DND-41 (cell line): ENCODE measurements around the gene CREB3L4.

Experiments
- ATAC-seq: fragments of 200-7000 bp; cut with Tn5 transposase; 3 replicates; pipeline ENCODE4 v1.9.1; 2021; ENCODE audit warnings: low read depth; ENCODE audit not compliant: insufficient read depth
- DNase-seq: peaks from one replicate; pipeline ENCODE4 v3.0.0-alpha.2; 2020
- H2AFZ ChIP-seq: 2 replicates; pipeline ENCODE4 v1.6.0; 2012; ENCODE audit warnings: low read depth, low read length
- H3K27ac ChIP-seq: 2 replicates; pipeline ENCODE4 v1.5.1; 2012; ENCODE audit warnings: low read length, inconsistent platforms
- H3K27me3 ChIP-seq: fragments of 200-600 bp; sonication (generic); 2 replicates; pipeline ENCODE4 v1.6.0; 2012; ENCODE audit warnings: low read length, mild to moderate bottlenecking, inconsistent platforms; ENCODE audit not compliant: insufficient read depth, poor library complexity
- H3K36me3 ChIP-seq: 2 replicates; pipeline ENCODE4 v1.5.1; 2012; ENCODE audit warnings: low read length, inconsistent platforms; ENCODE audit not compliant: insufficient read depth
- H3K4me1 ChIP-seq: 2 replicates; pipeline ENCODE4 v1.5.1; 2012; ENCODE audit warnings: mild to moderate bottlenecking, low read length; ENCODE audit not compliant: insufficient read depth
- H3K4me2 ChIP-seq: 2 replicates; pipeline ENCODE4 v1.6.0; 2012; ENCODE audit warnings: mild to moderate bottlenecking, moderate library complexity, low read length, inconsistent platforms; ENCODE audit not compliant: insufficient read depth
- H3K4me3 ChIP-seq, 2 experiments: fragments of 200-600 bp in 1 of 2; shearing (Covaris generic) in 1 of 2; 2 replicates each; pipeline ENCODE4 v1.5.1; 2012 to 2016; ENCODE audit warnings: inconsistent platforms in 2 of 2, low read length in 2 of 2, mild to moderate bottlenecking in 2 of 2, low read depth in 1 of 2, moderate library complexity in 1 of 2
- H3K79me2 ChIP-seq: 2 replicates; pipeline ENCODE4 v1.6.0; 2012; ENCODE audit warnings: low read length, inconsistent platforms; ENCODE audit not compliant: insufficient read depth
- H3K9ac ChIP-seq: 2 replicates; pipeline ENCODE4 v1.6.0; 2012; ENCODE audit warnings: low read depth, mild to moderate bottlenecking, inconsistent platforms, low read length, moderate library complexity
- H3K9me3 ChIP-seq: 2 replicates; pipeline ENCODE4 v1.5.1; 2012; ENCODE audit warnings: low read length, moderate library complexity, mild to moderate bottlenecking, inconsistent platforms; ENCODE audit not compliant: insufficient read depth, severe bottlenecking
- H4K20me1 ChIP-seq: 2 replicates; pipeline ENCODE4 v1.6.0; 2012; ENCODE audit warnings: low read length; ENCODE audit not compliant: insufficient read depth
- CTCF ChIP-seq: IDR thresholded peaks from 2 replicates; pipeline ENCODE4 v1.5.1; 2012; ENCODE audit warnings: borderline replicate concordance, low read length, moderate library complexity, mild to moderate bottlenecking; ENCODE audit not compliant: poor library complexity, severe bottlenecking; ENCODE audit errors: extremely low read depth
- EZH2 ChIP-seq: IDR thresholded peaks from 3 replicates; pipeline ENCODE4 v1.6.1; 2012; ENCODE audit warnings: borderline replicate concordance, low read depth, mild to moderate bottlenecking, moderate library complexity, low read length, inconsistent platforms; ENCODE audit not compliant: severe bottlenecking

Gene CREB3L4

DNA sequence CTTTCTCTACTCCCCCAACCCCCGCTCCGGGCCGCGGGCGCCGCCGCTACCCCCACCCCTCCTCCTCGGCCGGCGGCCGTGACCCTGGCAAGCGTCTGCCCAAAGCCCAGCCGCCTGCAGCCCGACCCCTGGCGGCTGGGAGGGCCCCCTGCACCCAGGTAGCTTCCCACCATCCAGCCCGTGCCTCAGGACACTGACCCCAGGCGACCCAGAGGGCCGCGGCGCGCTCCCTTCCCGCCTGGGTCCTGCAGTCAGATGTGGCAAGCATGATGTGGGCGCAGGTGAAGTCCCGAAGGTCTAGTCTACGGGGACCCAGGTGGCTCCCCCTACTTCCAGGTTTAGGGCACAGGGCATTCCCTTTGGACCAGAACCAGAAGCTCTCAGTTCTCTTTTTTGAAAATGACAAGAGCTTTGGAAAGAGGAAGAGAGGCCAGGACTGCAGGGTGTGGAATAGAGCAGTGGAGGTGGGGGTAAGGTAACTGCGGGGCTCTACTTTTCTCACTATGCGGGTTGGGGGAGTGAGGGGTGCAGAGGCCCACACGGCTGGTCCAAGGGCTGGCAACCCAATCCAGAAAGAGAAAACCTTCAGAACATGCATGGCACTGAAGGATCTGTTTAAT is 21.0 kb upstream of the CREB3L4 start, which contains the start of gene DENND4B:
Gene DENND4B (minus strand): TSS at position 97 of the 620 bp plus-strand sequence. CDS start 2,344 bp downstream, outside the sequence.
- DNase-seq (peak; percentile 76), ATAC-seq (peak; percentile 76)
- Histone ChIP-seq H3K9me3 (no peaks in the 10 kb centered on the region), H3K4me1 (peaks cover 27% of the 10 kb centered on the region), H3K4me3 (peak within 1 kb of the TSS; percentile 75 to 90), H3K9ac (peak within 1 kb of the TSS; percentile 88), H2AFZ (peak within 1 kb of the TSS; percentile 73), H3K4me2 (peak within 1 kb of the TSS; percentile 80), H3K27me3 (no peaks in the 10 kb centered on the region), H3K36me3 (peaks cover 68% of the 10 kb centered on the region), H3K27ac (peak within 1 kb of the TSS; percentile 78), H3K79me2 (peaks cover 36% of the 10 kb centered on the region), H4K20me1 (peaks cover 10% of the 10 kb centered on the region)
- TF ChIP-seq CTCF = peak; percentile 92
- TF ChIP-seq EZH2 = no peak

DNA sequence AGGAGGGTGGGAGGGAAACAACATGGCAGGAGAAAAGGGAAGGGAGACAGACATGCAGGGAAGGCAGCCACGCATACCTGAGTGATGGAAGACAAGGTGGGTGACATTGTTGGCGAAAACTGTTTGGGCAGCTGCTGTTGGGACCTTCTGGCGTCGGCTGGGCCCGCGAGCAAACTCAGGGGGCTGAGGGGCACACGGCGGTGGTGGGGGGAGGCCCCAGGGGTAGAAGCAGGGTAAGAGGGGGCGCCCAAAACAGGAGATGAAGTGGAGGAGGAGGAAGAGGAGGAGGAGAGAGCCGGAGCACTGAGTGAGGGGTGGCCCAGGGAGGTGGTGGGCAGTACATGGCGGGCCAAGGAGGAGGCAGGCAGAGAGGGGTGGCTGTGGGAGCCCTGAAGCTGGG is 16.5 kb upstream of the CREB3L4 start:
- TF ChIP-seq CTCF = no peak
- TF ChIP-seq EZH2 = no peak
- Histone ChIP-seq H3K4me3 (no peak overlapping the region), H3K79me2 (peaks cover 41% of the 10 kb centered on the region), H3K9me3 (no peaks in the 10 kb centered on the region), H3K4me2 (no peak overlapping the region), H3K4me1 (peaks cover 16% of the 10 kb centered on the region), H3K36me3 (peaks cover 77% of the 10 kb centered on the region), H3K27ac (no peak overlapping the region), H3K9ac (no peak overlapping the region), H3K27me3 (no peaks in the 10 kb centered on the region), H4K20me1 (peaks cover 36% of the 10 kb centered on the region), H2AFZ (no peak overlapping the region)
- ATAC-seq = no peak
- no peak for DNase-seq

DNA sequence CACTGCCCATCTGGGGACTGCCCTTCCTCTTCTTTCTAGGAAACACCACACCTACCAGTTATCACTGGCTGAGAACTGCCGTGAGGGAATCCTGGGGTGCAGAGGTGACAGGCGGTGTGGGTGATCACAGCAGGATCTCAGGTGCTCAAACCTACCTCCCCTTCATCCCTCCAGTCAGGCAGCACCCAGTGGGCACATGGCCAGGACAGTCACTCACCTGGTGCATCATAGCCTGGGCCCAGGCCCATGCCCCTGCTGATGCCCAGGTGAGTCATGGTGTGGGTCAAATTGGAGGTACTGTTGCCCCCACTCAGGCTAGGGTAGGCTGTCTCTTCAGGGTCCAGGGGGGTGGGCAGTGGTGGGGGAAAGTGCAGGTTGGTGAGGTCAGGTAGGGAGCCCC is 15.9 kb upstream of the CREB3L4 start:
- H2AFZ ChIP-seq = no peak overlapping the region
- peaks cover 45% of the 10 kb centered on the region for H3K79me2 ChIP-seq
- no peak overlapping the region for H3K27ac ChIP-seq
- no peak overlapping the region for H3K4me3 ChIP-seq
- TF ChIP-seq CTCF = no peak
- TF ChIP-seq EZH2 = no peak
- H3K9me3 ChIP-seq = no peaks in the 10 kb centered on the region
- no peak overlapping the region for H3K4me2 ChIP-seq
- no peak for ATAC-seq
- no peak for DNase-seq
- H3K4me1 ChIP-seq = peaks cover 19% of the 10 kb centered on the region
- H3K36me3 ChIP-seq = peaks cover 77% of the 10 kb centered on the region
- H3K9ac ChIP-seq = no peak overlapping the region
- H4K20me1 ChIP-seq = peaks cover 42% of the 10 kb centered on the region
- no peaks in the 10 kb centered on the region for H3K27me3 ChIP-seq
